ENCODE data around the gene NUP214.

The NUP214 gene

DNA sequence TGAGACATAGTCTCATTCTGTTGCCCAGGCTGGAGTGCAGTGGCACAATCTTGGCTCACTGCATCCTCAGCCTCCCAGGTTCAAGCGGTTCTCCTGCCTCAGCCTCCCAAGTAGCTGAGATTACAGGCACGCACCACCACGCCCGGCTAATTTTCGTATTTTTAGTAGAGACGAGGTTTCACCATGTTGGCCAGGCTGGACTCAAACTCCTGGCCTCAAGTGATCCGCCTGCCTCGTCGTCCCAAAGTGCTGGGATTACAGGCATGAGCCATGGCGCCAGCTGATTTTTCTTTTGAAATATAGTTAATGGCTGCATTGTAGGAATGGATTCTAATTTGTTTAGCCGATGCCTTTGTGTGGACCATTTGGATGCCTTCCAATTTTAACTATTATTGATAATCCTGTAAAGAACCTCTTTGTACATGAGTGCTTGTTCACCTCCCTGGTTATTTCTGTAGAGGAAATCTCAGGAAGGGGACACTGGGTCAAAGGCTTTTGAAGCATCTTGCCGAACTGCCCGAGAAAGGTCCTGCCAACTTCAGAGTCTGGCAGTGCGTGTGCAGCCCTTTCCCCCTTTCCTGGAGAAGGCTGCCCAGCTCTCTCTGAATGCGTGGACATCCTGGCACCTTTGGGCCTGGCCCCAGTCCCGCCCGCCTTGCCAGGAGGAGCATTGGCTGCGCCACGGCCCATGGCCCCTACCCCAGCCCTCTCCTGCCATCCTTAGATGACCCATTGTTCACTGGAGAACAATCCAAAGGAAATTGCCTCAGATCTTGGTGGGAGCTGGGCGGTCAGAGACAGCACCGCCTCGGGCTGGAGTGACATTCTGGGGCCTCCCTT lies 8.9 kb upstream of the NUP214 start:
- H3K79me2 ChIP-seq (ENCODE audit: insufficient read depth, low read length) = no peaks in the 10 kb centered on the region
- H2AFZ ChIP-seq (ENCODE audit: low read depth, low read length, severe bottlenecking) = no peak overlapping the region
- no peaks in the 10 kb centered on the region for H4K20me1 ChIP-seq (ENCODE audit: low read depth, low read length)
- H3F3A ChIP-seq (ENCODE audit: insufficient read depth) = no peaks in the 10 kb centered on the region
- no peaks in the 10 kb centered on the region for H3K9me2 ChIP-seq (replicated peaks; ENCODE audit: insufficient read depth, low read length)
- no peaks in the 10 kb centered on the region for H3K9me3 ChIP-seq (ENCODE audit: insufficient read depth, low read length)
- no peak overlapping the region for H3K9ac ChIP-seq (ENCODE audit: low read length)
- H3K4me3 ChIP-seq (ENCODE audit: insufficient read depth, low read length, poor library complexity, severe bottlenecking) = no peak overlapping the region
- H3K27ac ChIP-seq (ENCODE audit: low read depth, low read length) = no peak overlapping the region
- H3K36me3 ChIP-seq (ENCODE audit: low read length) = no peaks in the 10 kb centered on the region
- TF ChIP-seq, protein P1, sequence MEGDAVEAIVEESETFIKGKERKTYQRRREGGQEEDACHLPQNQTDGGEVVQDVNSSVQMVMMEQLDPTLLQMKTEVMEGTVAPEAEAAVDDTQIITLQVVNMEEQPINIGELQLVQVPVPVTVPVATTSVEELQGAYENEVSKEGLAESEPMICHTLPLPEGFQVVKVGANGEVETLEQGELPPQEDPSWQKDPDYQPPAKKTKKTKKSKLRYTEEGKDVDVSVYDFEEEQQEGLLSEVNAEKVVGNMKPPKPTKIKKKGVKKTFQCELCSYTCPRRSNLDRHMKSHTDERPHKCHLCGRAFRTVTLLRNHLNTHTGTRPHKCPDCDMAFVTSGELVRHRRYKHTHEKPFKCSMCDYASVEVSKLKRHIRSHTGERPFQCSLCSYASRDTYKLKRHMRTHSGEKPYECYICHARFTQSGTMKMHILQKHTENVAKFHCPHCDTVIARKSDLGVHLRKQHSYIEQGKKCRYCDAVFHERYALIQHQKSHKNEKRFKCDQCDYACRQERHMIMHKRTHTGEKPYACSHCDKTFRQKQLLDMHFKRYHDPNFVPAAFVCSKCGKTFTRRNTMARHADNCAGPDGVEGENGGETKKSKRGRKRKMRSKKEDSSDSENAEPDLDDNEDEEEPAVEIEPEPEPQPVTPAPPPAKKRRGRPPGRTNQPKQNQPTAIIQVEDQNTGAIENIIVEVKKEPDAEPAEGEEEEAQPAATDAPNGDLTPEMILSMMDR (IDR thresholded peaks at IDR 0.05; ENCODE audit: insufficient read depth, low read length, poor library complexity, severe bottlenecking) = no peak
- TF ChIP-seq EZH2phosphoT487 (conservative IDR thresholded peaks at IDR 0.05; ENCODE audit: low read length) = no peak
- no peak overlapping the region for H3K4me2 ChIP-seq (ENCODE audit: low read depth, low read length, poor library complexity, severe bottlenecking)
- H3K27me3 ChIP-seq (ENCODE audit: low read length) = no peaks in the 10 kb centered on the region

GRCh38 chr9:131117121-131117761 lies 8.1 kb upstream of the NUP214 start:
- Histone ChIP-seq H3K27ac (ENCODE audit: low read depth, low read length) (no peak overlapping the region), H3K27me3 (ENCODE audit: low read length) (no peaks in the 10 kb centered on the region), H3K9me2 (replicated peaks; ENCODE audit: insufficient read depth, low read length) (no peaks in the 10 kb centered on the region), H3K9ac (ENCODE audit: low read length) (no peak overlapping the region), H3K4me2 (ENCODE audit: low read depth, low read length, poor library complexity, severe bottlenecking) (no peak overlapping the region), H2AFZ (ENCODE audit: low read depth, low read length, severe bottlenecking) (no peak overlapping the region), H3K79me2 (ENCODE audit: insufficient read depth, low read length) (no peaks in the 10 kb centered on the region), H4K20me1 (ENCODE audit: low read depth, low read length) (no peaks in the 10 kb centered on the region), H3F3A (ENCODE audit: insufficient read depth) (no peaks in the 10 kb centered on the region), H3K9me3 (ENCODE audit: insufficient read depth, low read length) (no peaks in the 10 kb centered on the region), H3K36me3 (ENCODE audit: low read length) (no peaks in the 10 kb centered on the region), H3K4me3 (ENCODE audit: insufficient read depth, low read length, poor library complexity, severe bottlenecking) (no peak overlapping the region)
- TF ChIP-seq, protein P1 (IDR thresholded peaks at IDR 0.05; ENCODE audit: insufficient read depth, low read length, poor library complexity, severe bottlenecking) = no peak
- no peak for TF ChIP-seq EZH2phosphoT487 (conservative IDR thresholded peaks at IDR 0.05; ENCODE audit: low read length)

GRCh38 chr9:131117762-131118145 lies 7.6 kb upstream of the NUP214 start:
- Histone ChIP-seq H3K9me3 (ENCODE audit: insufficient read depth, low read length) (no peaks in the 10 kb centered on the region), H3K27me3 (ENCODE audit: low read length) (no peaks in the 10 kb centered on the region), H3K4me2 (ENCODE audit: low read depth, low read length, poor library complexity, severe bottlenecking) (no peak overlapping the region), H4K20me1 (ENCODE audit: low read depth, low read length) (no peaks in the 10 kb centered on the region), H3K36me3 (ENCODE audit: low read length) (no peaks in the 10 kb centered on the region), H3K27ac (ENCODE audit: low read depth, low read length) (no peak overlapping the region), H3K9ac (ENCODE audit: low read length) (no peak overlapping the region), H3F3A (ENCODE audit: insufficient read depth) (no peaks in the 10 kb centered on the region), H3K9me2 (replicated peaks; ENCODE audit: insufficient read depth, low read length) (no peaks in the 10 kb centered on the region), H2AFZ (ENCODE audit: low read depth, low read length, severe bottlenecking) (no peak overlapping the region), H3K79me2 (ENCODE audit: insufficient read depth, low read length) (no peaks in the 10 kb centered on the region), H3K4me3 (ENCODE audit: insufficient read depth, low read length, poor library complexity, severe bottlenecking) (no peak overlapping the region)
- no peak for TF ChIP-seq EZH2phosphoT487 (conservative IDR thresholded peaks at IDR 0.05; ENCODE audit: low read length)
- TF ChIP-seq, protein P1 (IDR thresholded peaks at IDR 0.05; ENCODE audit: insufficient read depth, low read length, poor library complexity, severe bottlenecking) = no peak

Data from SU-DHL-6 (cell line).